HG03575 (cell line): ENCODE data around the gene SLCO1B3.
"Not testable (repeated sequence)": the region's sequence is repeated elsewhere in the genome, so short reads cannot be mapped to it uniquely, and the experiment has no call there.

ENCODE experiments used
- ATAC-seq: cut with Tn5 transposase; IDR thresholded peaks from one replicate; pipeline ENCODE4 v1.9.1; 2021; ENCODE audit not compliant: unreplicated experiment, insufficient number of reproducible peaks, low FRiP score; ENCODE audit errors: extremely low read depth

Gene SLCO1B3

DNA sequence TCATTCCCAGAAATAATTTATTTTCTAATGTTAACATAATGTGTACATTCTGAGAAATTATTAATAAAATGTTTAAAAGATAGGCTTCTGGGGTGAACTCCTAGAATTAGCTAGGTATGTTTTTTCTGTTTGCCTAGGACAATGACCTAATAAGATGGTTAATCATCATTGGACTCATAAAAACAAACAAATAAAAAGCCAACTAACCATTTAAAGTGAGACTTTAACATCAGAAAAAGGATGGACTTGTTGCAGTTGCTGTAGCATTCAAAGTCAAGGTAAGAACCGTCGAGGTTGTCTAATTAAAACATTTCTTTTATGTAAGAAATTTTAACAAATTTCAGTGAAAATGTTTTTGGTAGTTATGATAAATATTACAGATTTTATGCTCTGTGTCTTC, at the start of gene SLCO1B3:
TSS of gene SLCO1B3 (plus strand) at position 219 of the 400 bp plus-strand sequence. CDS start 5,034 bp downstream, outside the sequence.
- ATAC-seq, result no peak

- no peak for ATAC-seq
Observed at GRCh38 chr12:20777420-20777819, 33.1 kb upstream of the SLCO1B3 start.

DNA sequence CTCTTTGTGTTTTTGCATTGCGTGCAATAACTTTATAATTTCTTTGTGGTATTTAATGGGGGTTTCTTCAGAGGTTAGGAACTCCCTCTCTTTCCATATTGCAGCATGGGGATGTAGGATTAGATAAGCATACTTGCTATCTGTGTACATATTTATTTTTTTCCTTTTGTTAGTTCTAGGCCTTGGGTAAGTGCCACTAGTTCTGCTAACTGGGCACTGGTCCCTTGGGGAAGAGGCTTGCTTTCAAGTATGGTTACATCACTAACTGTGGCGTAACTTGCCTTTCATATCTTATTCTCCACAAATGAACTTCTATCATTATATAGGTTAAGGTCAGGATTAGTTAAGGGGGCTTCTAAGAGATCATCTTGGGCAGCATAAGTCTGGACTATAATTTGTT, 31.5 kb upstream of the SLCO1B3 start:
- no peak for ATAC-seq

DNA sequence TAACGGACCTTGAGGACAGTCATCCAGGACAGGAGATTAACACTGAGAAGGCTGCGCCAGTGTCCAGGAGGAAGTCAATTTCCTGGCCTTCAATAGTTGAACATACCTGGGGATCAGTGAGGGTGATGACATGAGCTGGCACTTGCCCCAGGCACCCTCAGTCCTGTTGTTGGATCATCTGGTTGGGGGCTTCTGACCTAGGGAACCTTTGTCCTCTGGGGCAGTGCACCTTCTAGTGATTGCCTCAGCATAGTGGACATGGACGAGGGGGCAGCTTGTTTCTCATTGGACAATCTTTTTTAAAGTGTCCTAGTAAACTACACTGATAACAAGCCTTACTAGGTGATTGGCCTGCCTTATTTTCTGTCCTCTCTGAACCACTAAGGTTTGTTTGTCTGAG, 30.5 kb upstream of the SLCO1B3 start:
- ATAC-seq, result not testable (repeated sequence)

GRCh38 chr12:20783796-20784357, 26.6 kb upstream of the SLCO1B3 start:
- ATAC-seq, result not testable (repeated sequence)

DNA sequence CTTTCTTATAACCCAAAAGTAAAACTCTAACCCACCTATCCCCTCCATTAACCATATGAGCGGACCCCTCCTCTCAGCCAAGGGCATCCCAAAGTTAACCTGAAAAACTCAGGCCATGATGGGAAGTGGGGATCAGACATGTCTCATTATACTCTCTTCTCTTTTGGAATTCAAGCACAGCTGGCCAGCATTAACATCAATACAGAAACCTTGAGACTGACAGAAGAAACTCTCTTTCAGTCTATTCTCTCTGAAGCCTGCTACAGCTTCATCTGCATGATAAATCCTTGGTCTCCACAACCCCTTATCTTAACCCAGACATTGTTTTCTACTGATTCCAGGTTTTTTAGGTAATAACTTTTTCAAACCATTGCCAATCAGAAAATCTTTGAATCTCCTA, 17.5 kb upstream of the SLCO1B3 start:
- ATAC-seq, result no peak

DNA sequence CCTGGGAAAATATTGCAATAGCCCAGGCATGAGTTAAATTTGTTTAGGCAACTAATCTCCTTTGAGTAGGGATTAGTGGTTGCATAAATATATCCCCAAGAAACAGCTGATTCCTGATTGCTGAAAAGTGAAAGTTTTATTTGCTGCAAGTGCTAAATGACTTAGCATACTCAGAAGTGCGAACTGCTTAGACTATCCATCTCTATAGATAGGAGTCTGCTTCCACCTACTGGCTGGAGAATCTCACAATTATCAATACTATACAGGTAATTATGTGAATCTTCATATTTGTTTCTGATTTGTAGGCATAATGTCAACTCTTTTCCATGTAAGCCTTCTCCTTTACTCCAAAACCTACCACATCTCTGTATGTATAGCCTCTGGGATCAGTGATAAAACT, 12.0 kb upstream of the SLCO1B3 start:
- ATAC-seq, result no peak

GRCh38 chr12:20800160-20800559, 10.3 kb upstream of the SLCO1B3 start:
- ATAC-seq, result no peak

- no peak for ATAC-seq
Observed at GRCh38 chr12:20801035-20801434, 9.5 kb upstream of the SLCO1B3 start.

GRCh38 chr12:20805921-20806320, 4.6 kb upstream of the SLCO1B3 start:
- ATAC-seq, result no peak

DNA sequence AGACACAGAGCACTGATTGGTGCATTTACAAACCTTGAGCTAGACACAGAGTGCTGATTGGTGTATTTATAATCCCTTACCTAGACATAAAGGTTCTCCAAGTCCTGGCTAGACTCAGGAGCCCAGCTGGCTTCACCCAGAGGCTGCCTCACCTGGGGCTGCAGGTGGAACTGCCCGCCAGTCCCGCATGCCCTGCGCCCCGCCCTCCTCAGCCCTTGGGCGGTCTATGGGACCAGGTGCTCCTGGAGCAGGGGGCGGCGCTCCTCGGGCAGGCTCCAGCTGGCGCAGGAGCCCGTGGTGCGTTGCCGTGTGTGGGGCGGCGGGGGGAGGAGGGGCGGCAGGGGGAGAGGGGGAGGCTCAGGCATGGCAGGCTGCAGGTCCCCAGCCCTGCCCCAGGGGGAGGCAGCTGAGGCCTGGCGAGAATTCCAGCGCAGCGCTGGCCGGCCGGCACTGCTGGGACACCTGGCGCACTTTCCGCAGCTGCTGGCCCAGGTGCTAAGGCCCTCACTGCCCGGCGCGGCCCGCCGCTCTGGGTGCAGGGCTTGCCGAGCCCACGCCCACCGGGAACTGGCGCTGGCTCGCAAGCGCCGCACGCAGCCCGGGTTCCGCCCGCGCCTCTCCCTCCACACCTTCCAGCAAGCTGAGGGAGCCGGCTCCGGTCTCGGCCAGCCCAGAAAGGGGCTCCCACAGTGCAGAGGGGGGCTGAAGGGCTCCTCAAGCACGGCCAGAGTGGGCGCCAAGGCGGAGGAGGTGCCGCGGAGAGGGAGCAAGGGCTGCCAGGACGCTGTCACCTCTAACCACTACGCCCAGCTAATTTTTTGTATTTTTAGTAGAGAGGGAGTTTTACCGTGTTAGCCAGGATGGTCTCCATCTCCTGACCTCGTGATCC, 3.1 kb upstream of the SLCO1B3 start:
- ATAC-seq, result no peak

- ATAC-seq, result no peak
Observed at GRCh38 chr12:20808521-20808920, 2.0 kb upstream of the SLCO1B3 start.

GRCh38 chr12:20815574-20815973, 5.1 kb downstream of the SLCO1B3 start:
- ATAC-seq, result no peak

DNA sequence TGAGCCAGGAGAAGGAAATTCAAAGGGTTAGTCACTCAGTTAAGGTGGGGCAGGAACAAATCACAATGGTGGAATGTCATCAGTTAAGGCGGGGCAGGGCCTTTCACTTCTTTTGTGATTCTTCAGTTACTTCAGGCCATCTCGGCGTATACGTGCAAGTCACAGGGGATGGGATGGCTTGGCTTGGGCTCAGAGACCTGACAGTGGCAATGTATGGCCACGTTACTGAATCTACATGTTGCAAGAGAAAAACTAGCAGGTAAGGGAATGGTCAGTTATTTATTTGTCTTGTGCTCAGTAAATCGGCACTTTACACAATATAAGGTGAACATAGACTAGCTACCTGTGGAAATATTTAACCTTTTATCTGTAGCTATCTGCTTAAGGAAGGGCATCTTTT, 11.9 kb downstream of the SLCO1B3 start:
- no peak for ATAC-seq

DNA sequence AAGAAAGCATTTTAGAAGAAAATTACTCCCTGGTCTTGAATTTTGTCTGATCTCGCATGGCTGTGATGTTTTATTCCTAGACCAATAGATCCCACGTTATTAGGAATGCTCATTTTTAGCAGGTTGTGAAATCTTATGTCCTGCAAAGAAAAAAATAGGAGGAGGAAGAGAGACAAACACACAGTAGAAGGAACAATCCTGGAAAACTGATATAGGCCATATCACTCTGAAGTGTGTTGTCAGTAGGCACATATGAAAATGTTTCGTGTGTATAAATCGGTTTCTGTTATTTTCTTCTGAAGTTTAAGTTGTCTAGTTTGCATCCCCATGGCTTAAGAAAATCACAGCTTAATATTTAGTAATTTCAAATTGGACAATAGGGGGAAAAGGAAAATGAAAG, 12.4 kb downstream of the SLCO1B3 start:
- ATAC-seq, result no peak

DNA sequence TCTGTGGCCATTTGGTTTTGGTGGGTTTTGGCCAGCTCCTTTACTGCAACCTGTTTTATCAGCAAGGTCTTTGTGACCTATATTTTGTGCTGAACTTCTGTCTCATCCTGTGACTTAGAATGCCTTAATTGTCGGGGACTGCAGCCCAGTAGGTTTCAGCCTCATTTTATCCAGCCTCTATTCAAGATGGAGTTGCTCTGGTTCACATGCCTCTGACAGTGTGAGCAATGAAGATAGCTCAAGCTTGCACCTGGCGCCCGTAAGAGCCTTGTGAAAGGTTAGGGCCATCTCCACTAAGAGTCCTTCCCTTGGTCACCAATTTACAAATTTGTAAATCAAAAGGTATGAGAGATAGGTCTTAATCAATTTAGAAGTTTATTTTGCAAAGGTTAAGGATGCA, 19.4 kb downstream of the SLCO1B3 start:
- no peak for ATAC-seq

DNA sequence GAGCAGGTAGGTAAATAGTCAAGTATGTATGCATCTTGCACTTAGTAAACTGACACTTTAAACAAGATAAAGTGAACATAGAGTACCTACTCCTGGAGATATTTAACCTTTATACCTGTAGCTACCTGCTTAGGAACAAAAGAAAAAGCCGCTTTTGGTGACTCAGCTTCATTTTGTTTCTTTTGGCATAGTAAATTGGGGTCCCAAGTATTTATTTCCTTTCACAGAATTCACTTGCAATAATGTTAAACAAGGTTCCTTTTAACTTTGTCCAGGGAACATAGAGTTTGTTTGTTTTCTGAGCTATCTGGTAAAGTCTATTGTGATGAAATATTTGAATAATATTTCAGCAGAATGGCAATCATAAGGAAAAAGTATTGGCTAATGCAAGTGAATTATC, 20.0 kb downstream of the SLCO1B3 start:
- ATAC-seq, result no peak

- ATAC-seq, result no peak
Observed at GRCh38 chr12:20832911-20833310, 22.4 kb downstream of the SLCO1B3 start.

DNA sequence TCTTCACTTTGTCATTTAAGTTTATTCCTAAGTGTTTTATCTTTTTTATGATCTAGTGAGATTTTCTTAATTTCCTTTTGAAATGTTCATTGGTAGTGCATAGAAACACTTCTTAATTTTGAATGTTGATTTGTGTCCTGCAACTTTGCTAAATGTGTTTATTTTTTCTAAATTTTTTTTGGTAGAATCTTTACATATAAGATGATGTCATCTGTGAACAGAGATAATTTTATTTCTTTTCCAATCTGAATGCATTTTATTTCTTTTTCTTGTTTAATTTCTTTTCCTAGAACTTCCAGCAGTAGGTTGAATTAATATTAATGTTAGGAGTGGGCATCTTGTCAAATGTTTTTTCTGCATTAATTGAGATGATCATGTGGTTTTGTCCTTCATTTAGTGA, 42.1 kb downstream of the SLCO1B3 start:
- no peak for ATAC-seq

GRCh38 chr12:20863056-20863455, 52.6 kb downstream of the SLCO1B3 start:
- no peak for ATAC-seq

DNA sequence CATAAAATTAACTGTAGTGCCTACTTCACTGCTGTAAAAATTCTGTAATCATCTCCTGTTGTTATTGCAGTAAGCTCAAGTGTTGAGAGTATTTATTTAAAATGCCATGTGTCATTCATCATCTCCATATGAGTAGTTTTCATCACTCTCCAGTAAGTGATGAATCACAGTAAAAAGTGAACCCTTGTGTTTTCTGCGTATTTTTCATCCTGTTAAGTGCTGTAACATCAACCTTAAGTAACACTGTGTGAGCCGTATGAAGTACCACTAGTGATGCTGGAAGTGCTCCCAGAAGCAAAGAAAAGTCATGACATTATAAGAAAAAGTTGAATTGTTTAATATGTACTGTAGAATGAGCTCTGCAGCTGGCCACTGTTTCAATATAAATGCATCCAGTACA, 55.4 kb downstream of the SLCO1B3 start:
- ATAC-seq, result no peak
